ENCODE data around the gene SLPI. TPM values are rescaled to one million over a fixed set of nuclear protein-coding genes. Genes with fewer than 3 reads are reported as not detected.

SLPI gene
- total RNA-seq, 1 donor = 1.4 TPM

DNA sequence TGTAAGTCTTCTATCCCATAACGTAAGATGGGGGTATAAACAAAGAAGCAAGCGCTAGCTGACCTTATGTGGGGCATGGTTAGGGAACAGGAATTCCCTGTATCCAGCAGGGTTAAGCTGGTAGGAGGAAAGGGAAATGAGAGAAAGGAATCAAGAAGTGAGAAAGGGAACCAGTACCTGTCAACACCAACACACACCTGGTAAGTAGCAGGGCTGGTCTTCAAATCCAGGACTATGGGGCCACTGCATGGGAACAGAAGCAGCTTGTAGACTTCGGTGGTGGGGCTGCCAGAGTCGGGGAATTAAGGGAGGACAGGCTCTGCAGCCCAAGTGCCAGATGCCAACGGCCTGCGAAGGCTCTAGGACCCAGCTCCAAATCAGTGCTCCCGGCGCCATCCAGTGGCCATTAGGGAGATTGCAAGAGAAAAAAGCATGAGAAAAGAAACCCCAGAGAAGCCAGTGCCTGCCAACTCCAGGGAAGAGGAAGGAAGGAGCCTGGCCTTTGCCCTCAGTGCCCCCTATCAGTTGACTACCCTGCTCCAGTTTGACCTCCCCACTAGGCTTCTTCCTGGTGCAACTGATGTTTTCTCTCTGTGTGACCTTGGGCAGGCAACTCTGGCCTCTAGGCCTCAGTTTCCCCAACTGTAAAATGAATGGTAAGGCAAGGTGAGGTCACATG lies 36.5 kb upstream of the SLPI start:
- Histone ChIP-seq H4K20me1 (ENCODE audit: insufficient read depth, low read length) (no peaks in the 10 kb centered on the region), H3K4me1 (ENCODE audit: insufficient read depth, low read length) (peaks cover 7% of the 10 kb centered on the region), H3K27me3 (ENCODE audit: insufficient read depth, low read length) (peaks cover 11% of the 10 kb centered on the region), H3K79me2 (ENCODE audit: insufficient read depth, low read length) (no peaks in the 10 kb centered on the region), H3K4me3 (ENCODE audit: insufficient read depth, low read length) (no peak overlapping the region), H3K9me3 (ENCODE audit: low read depth, low read length) (no peaks in the 10 kb centered on the region), H2AFZ (ENCODE audit: low read length) (no peak overlapping the region), H3K27ac (ENCODE audit: low read depth, low read length) (no peak overlapping the region), H3K36me3 (ENCODE audit: insufficient read depth, low read length) (no peaks in the 10 kb centered on the region), H3K4me2 (ENCODE audit: insufficient read depth, low read length) (no peak overlapping the region)
- TF ChIP-seq, protein P1, sequence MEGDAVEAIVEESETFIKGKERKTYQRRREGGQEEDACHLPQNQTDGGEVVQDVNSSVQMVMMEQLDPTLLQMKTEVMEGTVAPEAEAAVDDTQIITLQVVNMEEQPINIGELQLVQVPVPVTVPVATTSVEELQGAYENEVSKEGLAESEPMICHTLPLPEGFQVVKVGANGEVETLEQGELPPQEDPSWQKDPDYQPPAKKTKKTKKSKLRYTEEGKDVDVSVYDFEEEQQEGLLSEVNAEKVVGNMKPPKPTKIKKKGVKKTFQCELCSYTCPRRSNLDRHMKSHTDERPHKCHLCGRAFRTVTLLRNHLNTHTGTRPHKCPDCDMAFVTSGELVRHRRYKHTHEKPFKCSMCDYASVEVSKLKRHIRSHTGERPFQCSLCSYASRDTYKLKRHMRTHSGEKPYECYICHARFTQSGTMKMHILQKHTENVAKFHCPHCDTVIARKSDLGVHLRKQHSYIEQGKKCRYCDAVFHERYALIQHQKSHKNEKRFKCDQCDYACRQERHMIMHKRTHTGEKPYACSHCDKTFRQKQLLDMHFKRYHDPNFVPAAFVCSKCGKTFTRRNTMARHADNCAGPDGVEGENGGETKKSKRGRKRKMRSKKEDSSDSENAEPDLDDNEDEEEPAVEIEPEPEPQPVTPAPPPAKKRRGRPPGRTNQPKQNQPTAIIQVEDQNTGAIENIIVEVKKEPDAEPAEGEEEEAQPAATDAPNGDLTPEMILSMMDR (IDR thresholded peaks at IDR 0.05; ENCODE audit: extremely low read depth, low read depth, low read length) = peak; percentile 91
- peak; percentile 96 for DNase-seq (ENCODE audit: insufficient read length, low spot score, missing footprints)

- H3K27me3 ChIP-seq (ENCODE audit: insufficient read depth, low read length) = peaks cover 14% of the 10 kb centered on the region
- no peak overlapping the region for H3K4me3 ChIP-seq (ENCODE audit: insufficient read depth, low read length)
- H3K27ac ChIP-seq (ENCODE audit: low read depth, low read length) = no peak overlapping the region
- H3K79me2 ChIP-seq (ENCODE audit: insufficient read depth, low read length) = no peaks in the 10 kb centered on the region
- no peaks in the 10 kb centered on the region for H4K20me1 ChIP-seq (ENCODE audit: insufficient read depth, low read length)
- TF ChIP-seq, protein P1 (IDR thresholded peaks at IDR 0.05; ENCODE audit: extremely low read depth, low read depth, low read length) = no peak
- H3K36me3 ChIP-seq (ENCODE audit: insufficient read depth, low read length) = no peaks in the 10 kb centered on the region
- no peak for DNase-seq (ENCODE audit: insufficient read length, low spot score, missing footprints)
- H3K4me2 ChIP-seq (ENCODE audit: insufficient read depth, low read length) = no peak overlapping the region
- H3K4me1 ChIP-seq (ENCODE audit: insufficient read depth, low read length) = peaks cover 7% of the 10 kb centered on the region
- H2AFZ ChIP-seq (ENCODE audit: low read length) = no peak overlapping the region
- H3K9me3 ChIP-seq (ENCODE audit: low read depth, low read length) = no peaks in the 10 kb centered on the region
These were observed 35.7 kb upstream of the SLPI start for GRCh38 chr20:45289942-45290676.

DNA sequence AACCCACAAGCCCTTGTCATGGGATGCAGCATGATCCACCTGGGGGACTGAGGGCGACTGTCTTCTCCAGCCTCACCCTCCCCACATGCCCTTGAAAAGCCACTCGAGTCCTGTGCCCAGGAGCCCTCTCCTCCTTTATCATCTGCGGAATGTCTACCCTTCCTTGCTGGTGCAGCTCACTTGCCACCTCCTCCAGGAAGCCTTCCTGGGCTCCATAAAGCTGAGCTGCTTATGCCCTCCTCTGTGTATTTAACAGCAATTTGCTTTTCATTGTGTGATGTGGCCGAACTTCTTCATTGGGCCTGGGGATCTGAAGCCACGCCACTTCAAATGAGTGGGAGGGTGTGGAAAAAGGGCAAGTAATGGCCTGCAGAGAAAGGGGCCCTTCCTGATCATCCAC lies 34.5 kb upstream of the SLPI start:
- Histone ChIP-seq H3K79me2 (ENCODE audit: insufficient read depth, low read length) (no peaks in the 10 kb centered on the region), H3K4me2 (ENCODE audit: insufficient read depth, low read length) (no peak overlapping the region), H3K9me3 (ENCODE audit: low read depth, low read length) (no peaks in the 10 kb centered on the region), H2AFZ (ENCODE audit: low read length) (no peak overlapping the region), H3K36me3 (ENCODE audit: insufficient read depth, low read length) (no peaks in the 10 kb centered on the region), H3K27ac (ENCODE audit: low read depth, low read length) (no peak overlapping the region), H4K20me1 (ENCODE audit: insufficient read depth, low read length) (no peaks in the 10 kb centered on the region), H3K4me3 (ENCODE audit: insufficient read depth, low read length) (no peak overlapping the region), H3K27me3 (ENCODE audit: insufficient read depth, low read length) (peaks cover 14% of the 10 kb centered on the region), H3K4me1 (ENCODE audit: insufficient read depth, low read length) (peaks cover 7% of the 10 kb centered on the region)
- TF ChIP-seq, protein P1 (IDR thresholded peaks at IDR 0.05; ENCODE audit: extremely low read depth, low read depth, low read length) = no peak
- no peak for DNase-seq (ENCODE audit: insufficient read length, low spot score, missing footprints)

DNA sequence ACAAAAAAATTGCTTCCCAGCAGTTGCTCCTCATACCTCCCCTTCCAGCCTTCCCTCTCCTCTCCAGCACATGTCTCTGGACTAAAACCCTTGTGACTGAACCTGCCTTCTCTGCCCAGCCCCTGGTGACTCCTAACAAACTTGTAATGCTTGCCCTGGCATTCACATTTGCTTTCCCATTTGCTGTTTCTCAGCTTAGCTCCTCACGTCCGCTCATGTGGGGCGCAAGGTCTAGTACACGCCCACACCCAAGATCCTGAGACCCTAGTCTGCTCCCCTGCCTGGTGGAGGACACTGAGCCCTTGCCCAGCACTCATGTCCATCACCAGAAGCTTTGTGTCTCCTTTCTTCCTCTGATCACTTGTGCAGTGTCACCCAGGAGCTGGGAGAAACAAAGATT lies 34.0 kb upstream of the SLPI start:
- H3K79me2 ChIP-seq (ENCODE audit: insufficient read depth, low read length) = no peaks in the 10 kb centered on the region
- no peak overlapping the region for H3K4me2 ChIP-seq (ENCODE audit: insufficient read depth, low read length)
- TF ChIP-seq, protein P1 (IDR thresholded peaks at IDR 0.05; ENCODE audit: extremely low read depth, low read depth, low read length) = no peak
- H3K4me3 ChIP-seq (ENCODE audit: insufficient read depth, low read length) = no peak overlapping the region
- H3K4me1 ChIP-seq (ENCODE audit: insufficient read depth, low read length) = peaks cover 5% of the 10 kb centered on the region
- no peaks in the 10 kb centered on the region for H4K20me1 ChIP-seq (ENCODE audit: insufficient read depth, low read length)
- H3K27me3 ChIP-seq (ENCODE audit: insufficient read depth, low read length) = peaks cover 14% of the 10 kb centered on the region
- no peak for DNase-seq (ENCODE audit: insufficient read length, low spot score, missing footprints)
- no peak overlapping the region for H3K27ac ChIP-seq (ENCODE audit: low read depth, low read length)
- H2AFZ ChIP-seq (ENCODE audit: low read length) = no peak overlapping the region
- H3K36me3 ChIP-seq (ENCODE audit: insufficient read depth, low read length) = no peaks in the 10 kb centered on the region
- H3K9me3 ChIP-seq (ENCODE audit: low read depth, low read length) = no peaks in the 10 kb centered on the region
